Measurements from ENCODE around the gene MCHR1. TPM values are rescaled to one million over a fixed set of nuclear protein-coding genes. Genes with fewer than 3 reads are reported as not detected.

The MCHR1 gene
- total RNA-seq, 1 experiment from 2014 or later, result 1.0 TPM

DNA sequence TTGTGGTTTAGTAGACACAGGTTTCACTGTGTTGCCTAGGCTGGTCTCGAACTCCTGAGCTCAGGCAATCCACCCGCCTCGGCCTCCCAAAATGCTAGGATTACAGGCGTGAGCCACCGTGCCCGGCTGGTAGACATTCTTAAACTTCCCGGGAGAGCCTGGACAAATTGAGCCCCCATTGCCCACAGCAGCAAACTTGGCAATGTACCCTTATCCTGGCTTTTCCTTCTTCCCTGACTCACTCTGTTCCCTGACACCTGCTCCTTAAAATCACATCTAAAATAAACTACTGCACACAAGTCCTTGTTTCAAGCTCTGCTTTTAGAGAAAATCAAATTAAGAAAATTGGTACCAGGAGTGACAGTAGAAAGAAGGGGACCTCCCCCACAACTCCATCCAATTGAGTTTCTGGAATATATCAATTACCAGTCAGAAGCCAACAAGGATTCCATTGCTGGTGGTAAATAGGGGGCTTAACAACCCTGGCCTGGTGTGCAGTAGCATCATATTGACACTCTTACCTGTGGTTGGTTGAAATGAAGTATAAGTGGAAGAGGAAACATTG lies 7.4 kb upstream of the MCHR1 start (continued):
- TF ChIP-seq CBFB (CRISPR knock-in tag; IDR thresholded peaks at IDR 0.05; ENCODE audit: low read depth) (no peak), CREM (CRISPR knock-in tag; IDR thresholded peaks at IDR 0.05) (no peak), MXD4 (CRISPR knock-in tag; IDR thresholded peaks at IDR 0.05; ENCODE audit: borderline replicate concordance) (no peak), FOXK1 (CRISPR knock-in tag; IDR thresholded peaks at IDR 0.05) (no peak), ZNF219 (CRISPR knock-in tag; IDR thresholded peaks at IDR 0.05; ENCODE audit: borderline replicate concordance) (no peak)

GRCh38 chr22:40673017-40673416 lies 6.3 kb upstream of the MCHR1 start:
- POLR2A ChIA-PET, result interaction anchor here (0.7 kb wide), 1 partner anchor 8 kb away, joined by 5 read pairs; no protein-coding TSS in a partner anchor
- CTCF ChIA-PET, result no interaction called here

GRCh38 chr22:40674274-40674673 lies 5.0 kb upstream of the MCHR1 start:
- Mint-ChIP-seq H3K9me3 (peaks cover 10% of the 10 kb centered on the region), H3K4me3 (no peak overlapping the region), H3K27me3 (ENCODE audit: low read depth) (no peaks in the 10 kb centered on the region), H3K27ac (no peak overlapping the region), H3K36me3 (peaks cover 4% of the 10 kb centered on the region; the same call in 1 of the 2 replicates), H3K4me1 (peaks cover 9% of the 10 kb centered on the region)
- POLR2A ChIA-PET, result no interaction called here
- CTCF ChIA-PET, result no interaction called here
- no peak for ATAC-seq
- no peak for DNase-seq (ENCODE audit: low spot score)
- no peak for TF ChIP-seq ZBTB21 (CRISPR knock-in tag; IDR thresholded peaks at IDR 0.05; ENCODE audit: borderline replicate concordance)
- TF ChIP-seq TP53 (CRISPR knock-in tag; IDR thresholded peaks at IDR 0.05), result no peak
- TF ChIP-seq JUN (CRISPR knock-in tag; IDR thresholded peaks at IDR 0.05), result no peak
- no peak for TF ChIP-seq ZNF232 (CRISPR knock-in tag; IDR thresholded peaks at IDR 0.05)
- TF ChIP-seq IRF2 (CRISPR knock-in tag; IDR thresholded peaks at IDR 0.05; ENCODE audit: borderline replicate concordance, low read depth), result no peak
- TF ChIP-seq CDX4 (CRISPR knock-in tag; IDR thresholded peaks at IDR 0.05; ENCODE audit: borderline replicate concordance), result no peak
- TF ChIP-seq GRHL2 (CRISPR knock-in tag; IDR thresholded peaks at IDR 0.05; ENCODE audit: insufficient replicate concordance, severe bottlenecking), result no peak
- TF ChIP-seq HMGA2 (CRISPR knock-in tag; IDR thresholded peaks at IDR 0.05), result no peak
- no peak for TF ChIP-seq AFF4 (CRISPR knock-in tag; IDR thresholded peaks at IDR 0.05; ENCODE audit: borderline replicate concordance)
- no peak for TF ChIP-seq MXD4 (CRISPR knock-in tag; IDR thresholded peaks at IDR 0.05; ENCODE audit: borderline replicate concordance)
- no peak for TF ChIP-seq ELF4 (CRISPR knock-in tag; IDR thresholded peaks at IDR 0.05; ENCODE audit: low read depth)
- TF ChIP-seq ZNF532 (CRISPR knock-in tag; IDR thresholded peaks at IDR 0.05; ENCODE audit: borderline replicate concordance), result no peak

More at GRCh38 chr22:40673017-40673416, 6.3 kb upstream of the MCHR1 start:
- H3K9me3 Mint-ChIP-seq, result peaks cover 13% of the 10 kb centered on the region
- no peak overlapping the region for H3K27ac Mint-ChIP-seq
- H3K4me1 Mint-ChIP-seq, result peaks cover 5% of the 10 kb centered on the region
- DNase-seq (ENCODE audit: low spot score), result no peak
- H3K36me3 Mint-ChIP-seq, result peaks cover 3% of the 10 kb centered on the region; the same call in 1 of the 2 replicates
- H3K4me3 Mint-ChIP-seq, result no peak overlapping the region
- no peaks in the 10 kb centered on the region for H3K27me3 Mint-ChIP-seq (ENCODE audit: low read depth)
- no peak for ATAC-seq
- TF ChIP-seq NR3C1 (CRISPR knock-in tag; conservative IDR thresholded peaks at IDR 0.05; ENCODE audit: low read depth) (no peak), TP53 (CRISPR knock-in tag; IDR thresholded peaks at IDR 0.05) (no peak)
- TF ChIP-seq, protein P1, sequence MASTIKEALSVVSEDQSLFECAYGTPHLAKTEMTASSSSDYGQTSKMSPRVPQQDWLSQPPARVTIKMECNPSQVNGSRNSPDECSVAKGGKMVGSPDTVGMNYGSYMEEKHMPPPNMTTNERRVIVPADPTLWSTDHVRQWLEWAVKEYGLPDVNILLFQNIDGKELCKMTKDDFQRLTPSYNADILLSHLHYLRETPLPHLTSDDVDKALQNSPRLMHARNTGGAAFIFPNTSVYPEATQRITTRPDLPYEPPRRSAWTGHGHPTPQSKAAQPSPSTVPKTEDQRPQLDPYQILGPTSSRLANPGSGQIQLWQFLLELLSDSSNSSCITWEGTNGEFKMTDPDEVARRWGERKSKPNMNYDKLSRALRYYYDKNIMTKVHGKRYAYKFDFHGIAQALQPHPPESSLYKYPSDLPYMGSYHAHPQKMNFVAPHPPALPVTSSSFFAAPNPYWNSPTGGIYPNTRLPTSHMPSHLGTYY (CRISPR knock-in tag; IDR thresholded peaks at IDR 0.05), result no peak
- TF ChIP-seq, protein P2, sequence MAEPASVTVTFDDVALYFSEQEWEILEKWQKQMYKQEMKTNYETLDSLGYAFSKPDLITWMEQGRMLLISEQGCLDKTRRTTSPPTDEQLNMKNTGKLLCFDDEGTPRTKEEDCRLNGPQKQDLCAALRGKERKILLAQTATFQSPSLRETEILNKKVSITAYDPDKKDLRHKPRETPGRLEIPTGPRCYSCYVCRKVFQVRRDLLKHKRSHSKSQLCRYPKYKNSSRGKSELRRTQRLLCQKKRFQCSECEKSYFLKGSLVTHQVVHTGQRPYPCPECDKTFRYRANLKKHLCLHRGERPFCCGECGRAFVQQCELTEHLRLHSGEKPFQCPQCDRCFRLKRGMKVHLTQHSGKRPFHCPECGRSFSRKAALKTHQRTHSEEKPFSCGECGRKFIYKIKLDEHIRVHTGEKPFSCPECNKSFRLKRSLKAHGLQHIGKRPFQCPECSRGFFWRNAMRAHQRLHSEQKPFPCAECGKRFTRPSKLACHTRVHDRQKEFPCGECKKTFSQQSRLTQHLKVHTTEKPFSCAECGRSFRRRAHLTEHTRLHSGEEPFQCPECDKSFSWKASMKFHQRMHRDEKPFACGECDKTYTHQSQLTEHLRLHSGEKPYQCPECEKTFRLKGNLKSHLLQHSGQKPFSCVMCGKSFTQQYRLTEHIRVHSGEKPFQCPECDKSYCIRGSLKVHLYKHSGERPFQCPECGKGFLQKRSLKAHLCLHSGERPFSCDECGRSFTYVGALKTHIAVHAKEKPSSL (CRISPR knock-in tag; conservative IDR thresholded peaks at IDR 0.05), result no peak
